ENCODE data around the gene PKM.

The PKM gene

DNA sequence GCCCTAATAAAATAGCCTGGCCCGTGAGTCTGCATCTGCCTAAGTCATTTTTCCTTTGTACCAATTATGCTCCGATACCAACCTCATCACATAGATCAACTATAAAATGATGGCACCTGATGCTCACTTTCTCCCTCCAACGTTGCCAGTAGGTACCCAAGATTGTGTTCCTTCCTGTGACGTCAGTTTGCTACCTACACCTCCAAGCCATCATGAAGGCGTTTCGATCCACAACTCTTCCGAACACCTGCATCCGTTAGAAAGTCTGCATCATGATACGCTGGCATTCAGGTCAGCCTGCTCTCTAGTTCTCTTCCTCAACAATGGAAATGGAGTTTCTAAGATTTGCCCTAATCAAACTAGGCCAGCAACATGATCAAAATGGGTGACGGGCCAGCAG lies 7.7 kb downstream of the PKM start:
- TF ChIP-seq CTCF (IDR thresholded peaks at IDR 0.05; ENCODE audit: low read depth, low read length) = no peak
- no peak for DNase-seq (ENCODE audit: extremely low read depth, low read depth)

GRCh38 chr15:72222393-72222792 lies 8.6 kb downstream of the PKM start:
- DNase-seq (ENCODE audit: extremely low read depth, low read depth) = no peak
- TF ChIP-seq CTCF (IDR thresholded peaks at IDR 0.05; ENCODE audit: low read depth, low read length) = no peak

DNA sequence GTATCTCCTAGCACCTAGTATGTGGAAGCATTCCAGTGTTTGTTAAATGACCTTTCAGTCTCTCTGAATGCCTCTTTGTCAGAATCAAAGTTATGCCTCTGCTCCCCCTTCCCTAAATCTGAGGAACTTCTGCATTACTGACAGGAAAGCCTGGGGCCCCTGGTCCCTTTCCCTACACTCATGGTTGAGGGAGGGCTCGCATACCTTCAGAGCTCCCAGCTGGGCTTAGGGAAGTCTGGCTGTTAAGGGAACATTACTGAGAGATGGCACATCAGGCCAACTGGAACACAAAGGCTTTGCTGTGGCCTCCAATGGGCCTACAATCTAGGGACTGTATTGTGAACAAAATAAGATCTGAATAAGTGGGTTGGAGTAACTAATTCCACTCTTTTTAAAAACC lies 10.3 kb downstream of the PKM start:
- TF ChIP-seq CTCF (IDR thresholded peaks at IDR 0.05; ENCODE audit: low read depth, low read length) = no peak
- DNase-seq (ENCODE audit: extremely low read depth, low read depth) = no peak

DNA sequence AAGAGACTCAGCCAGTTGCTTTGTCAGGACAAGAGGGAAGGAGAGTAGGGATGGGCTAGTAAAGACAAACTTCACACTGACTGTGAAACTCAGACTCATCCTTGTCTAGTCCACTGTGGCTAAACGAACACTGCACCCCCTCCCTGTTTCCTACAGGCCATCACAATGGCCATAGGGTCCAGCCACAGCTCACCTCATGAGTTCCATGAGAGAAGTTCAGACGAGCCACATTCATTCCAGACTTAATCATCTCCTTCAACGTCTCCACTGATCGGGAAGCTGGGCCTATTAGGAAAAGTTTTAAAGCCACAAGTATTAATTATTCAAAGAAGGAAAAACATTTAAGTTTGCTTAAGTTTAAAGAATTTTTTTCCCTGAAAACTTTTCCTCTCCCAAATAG lies 13.8 kb downstream of the PKM start:
- no peak for TF ChIP-seq CTCF (IDR thresholded peaks at IDR 0.05; ENCODE audit: low read depth, low read length)
- DNase-seq (ENCODE audit: extremely low read depth, low read depth) = no peak

GRCh38 chr15:72216079-72216478 lies 14.9 kb downstream of the PKM start:
- no peak for TF ChIP-seq CTCF (IDR thresholded peaks at IDR 0.05; ENCODE audit: low read depth, low read length)
- no peak for DNase-seq (ENCODE audit: extremely low read depth, low read depth)

GRCh38 chr15:72207558-72208085 lies 23.4 kb downstream of the PKM start:
- no peak for TF ChIP-seq CTCF (IDR thresholded peaks at IDR 0.05; ENCODE audit: low read depth, low read length)

DNA sequence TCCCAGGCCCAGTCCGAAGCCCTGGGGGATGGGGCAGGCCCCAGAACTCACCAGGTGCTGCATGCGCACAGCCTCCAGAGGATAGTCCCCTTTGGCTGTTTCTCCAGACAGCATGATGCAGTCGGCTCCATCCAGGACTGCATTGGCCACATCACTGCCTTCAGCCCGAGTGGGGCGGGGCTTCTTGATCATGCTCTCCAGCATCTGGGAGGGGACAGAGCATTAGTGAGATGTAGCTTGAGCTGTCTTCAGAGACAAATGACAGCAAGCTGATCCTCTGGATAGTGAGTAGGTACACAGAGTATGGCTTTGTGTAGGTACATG lies 24.4 kb downstream of the PKM start:
- no peak for DNase-seq (ENCODE audit: extremely low read depth, low read depth)
- TF ChIP-seq CTCF (IDR thresholded peaks at IDR 0.05; ENCODE audit: low read depth, low read length) = no peak

More at GRCh38 chr15:72207558-72208085, 23.4 kb downstream of the PKM start:
- no peak for DNase-seq (ENCODE audit: extremely low read depth, low read depth)

Data from AG09319 (cell line).